HG03196 (cell line): ENCODE measurements around the gene CELSR1.
"Not testable (repeated sequence)": the region's sequence is repeated elsewhere in the genome, so short reads cannot be mapped to it uniquely, and the experiment has no call there.

Source experiments
- ATAC-seq: cut with Tn5 transposase; IDR thresholded peaks from one replicate; pipeline ENCODE4 v1.9.1; 2021; ENCODE audit not compliant: unreplicated experiment

CELSR1 gene

DNA sequence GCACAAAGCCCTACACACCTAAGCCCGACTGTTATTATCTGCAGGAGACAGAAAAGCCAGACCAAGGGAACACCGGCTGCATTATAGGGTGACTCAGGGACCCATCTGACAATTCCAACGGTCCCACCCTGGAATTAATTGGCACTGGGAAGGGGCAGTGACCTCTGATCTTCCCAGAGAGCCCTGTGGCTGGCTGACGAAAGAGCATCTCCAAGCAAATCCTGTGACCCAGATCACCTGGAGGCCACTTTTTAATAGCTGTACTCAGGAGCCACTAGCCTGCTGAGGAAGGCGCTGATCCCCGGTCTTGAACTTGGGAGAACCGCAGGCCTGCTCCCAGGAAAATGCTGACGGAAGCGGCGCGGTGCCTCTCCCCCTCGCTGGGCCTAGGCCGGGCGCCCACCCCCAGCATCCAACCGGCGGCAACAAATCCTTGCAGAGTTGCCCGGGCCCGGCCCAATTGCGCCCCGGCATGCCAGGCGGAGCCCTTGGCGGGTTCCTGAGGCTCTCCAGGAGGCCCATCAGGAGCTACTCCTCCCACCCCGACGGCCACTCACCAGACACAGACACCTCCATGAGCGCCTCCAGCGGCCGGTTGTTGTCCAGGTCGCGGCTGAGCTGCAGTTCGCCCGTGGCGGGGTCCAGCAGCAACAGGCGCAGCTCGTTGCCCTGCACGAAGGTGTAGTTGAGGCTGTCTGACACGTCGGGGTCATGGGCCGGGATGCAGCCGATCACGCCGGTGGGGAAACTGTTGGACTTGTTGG lies 4.2 kb downstream of the CELSR1 start:
- ATAC-seq: no peak

DNA sequence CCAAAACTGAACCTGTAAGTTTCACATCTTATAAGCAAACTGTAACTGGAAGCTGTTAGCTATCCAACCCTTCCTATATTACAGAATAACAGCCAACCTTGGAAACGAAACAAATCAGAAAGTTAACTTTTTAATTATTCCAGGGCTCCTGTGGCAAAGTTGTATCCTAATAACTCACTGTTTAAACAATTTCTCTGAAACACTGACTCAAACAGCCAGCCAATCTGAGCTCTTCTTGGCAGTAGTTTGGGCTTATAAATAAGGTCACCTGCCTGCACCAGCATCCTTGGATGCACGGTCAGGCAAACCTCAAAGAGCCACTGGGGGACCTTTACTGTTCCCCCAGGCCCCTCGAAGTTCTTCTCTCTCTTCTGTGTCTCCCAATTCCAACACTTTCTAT lies 5.0 kb downstream of the CELSR1 start:
- ATAC-seq: no peak

DNA sequence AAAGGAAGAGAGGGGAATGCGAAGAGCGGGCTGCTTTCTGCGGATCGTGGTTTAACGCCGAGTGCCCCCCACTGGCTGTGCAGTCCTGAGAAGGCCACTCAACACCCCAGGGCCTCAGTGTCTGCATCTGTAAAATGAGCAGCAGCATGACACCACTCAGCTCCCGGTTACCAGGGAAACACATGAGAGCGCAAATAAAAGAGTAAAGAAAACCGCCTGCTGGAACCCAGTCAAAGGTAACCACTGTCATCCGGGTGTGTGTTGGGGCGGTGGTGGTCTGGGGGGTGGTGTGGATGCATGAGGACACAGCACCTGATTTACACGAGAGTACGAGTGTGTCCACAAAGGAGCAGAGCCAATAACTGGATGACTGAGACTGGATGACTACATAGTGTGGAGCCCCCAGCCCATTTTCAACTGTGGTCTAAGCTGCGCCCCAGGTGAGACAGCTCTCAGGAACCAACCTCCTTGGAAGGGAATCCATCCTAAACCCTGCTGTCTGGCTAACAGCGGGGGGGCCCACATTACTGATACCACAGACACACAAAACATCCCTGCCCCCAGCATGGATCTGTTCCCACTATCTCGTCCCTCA lies 5.7 kb downstream of the CELSR1 start:
- no peak for ATAC-seq

DNA sequence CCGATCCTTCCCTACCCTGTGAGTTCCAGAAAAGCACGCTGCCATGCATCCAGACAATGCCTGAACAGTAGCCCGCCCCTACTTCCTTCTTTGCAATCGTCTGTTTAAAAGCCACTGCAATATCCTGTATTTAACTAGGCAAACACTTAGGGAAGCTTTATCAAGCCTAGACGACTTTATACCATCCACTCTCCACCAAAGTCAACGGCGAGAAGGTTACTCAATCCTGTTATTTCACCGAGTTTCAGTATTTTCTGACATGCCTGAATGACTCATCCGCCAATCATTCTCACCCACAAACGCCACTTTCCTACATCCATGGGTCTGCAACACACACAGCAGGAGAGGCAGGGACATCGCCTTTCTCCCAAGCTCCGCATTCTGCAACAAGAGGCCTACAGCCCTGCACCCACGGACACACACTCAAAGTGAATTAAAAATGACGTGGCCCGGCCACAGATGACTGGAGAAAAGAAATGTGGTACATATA lies 9.3 kb downstream of the CELSR1 start:
- no peak for ATAC-seq

DNA sequence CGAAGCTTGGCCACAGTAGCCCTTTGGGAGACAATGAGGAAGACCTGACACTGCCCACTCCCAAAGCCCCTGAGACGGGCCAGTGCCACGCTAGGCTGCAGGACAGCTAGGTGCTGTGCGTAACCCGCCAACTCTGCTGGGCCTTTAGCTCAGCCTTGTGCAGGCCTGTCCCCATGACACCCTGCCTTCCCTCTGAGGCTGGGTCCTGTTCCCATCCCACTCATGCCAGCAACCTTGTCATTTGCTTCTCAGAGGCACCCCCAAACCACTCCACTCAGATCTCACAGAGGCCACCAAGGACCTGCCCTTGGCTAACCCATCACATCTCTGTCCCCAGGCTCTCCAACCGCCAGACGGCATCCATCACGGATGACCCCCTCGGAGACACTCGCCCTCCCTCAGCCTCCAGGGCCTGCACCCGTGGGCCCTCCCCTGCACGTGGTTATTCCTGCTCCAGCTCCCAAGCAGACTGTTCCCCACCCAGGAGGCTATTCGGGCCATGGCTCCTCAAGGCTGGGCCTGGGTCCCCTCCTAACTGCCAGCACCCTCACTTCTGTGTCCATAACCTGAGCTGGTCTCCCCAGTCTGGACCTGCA lies 11.1 kb downstream of the CELSR1 start:
- no peak for ATAC-seq

DNA sequence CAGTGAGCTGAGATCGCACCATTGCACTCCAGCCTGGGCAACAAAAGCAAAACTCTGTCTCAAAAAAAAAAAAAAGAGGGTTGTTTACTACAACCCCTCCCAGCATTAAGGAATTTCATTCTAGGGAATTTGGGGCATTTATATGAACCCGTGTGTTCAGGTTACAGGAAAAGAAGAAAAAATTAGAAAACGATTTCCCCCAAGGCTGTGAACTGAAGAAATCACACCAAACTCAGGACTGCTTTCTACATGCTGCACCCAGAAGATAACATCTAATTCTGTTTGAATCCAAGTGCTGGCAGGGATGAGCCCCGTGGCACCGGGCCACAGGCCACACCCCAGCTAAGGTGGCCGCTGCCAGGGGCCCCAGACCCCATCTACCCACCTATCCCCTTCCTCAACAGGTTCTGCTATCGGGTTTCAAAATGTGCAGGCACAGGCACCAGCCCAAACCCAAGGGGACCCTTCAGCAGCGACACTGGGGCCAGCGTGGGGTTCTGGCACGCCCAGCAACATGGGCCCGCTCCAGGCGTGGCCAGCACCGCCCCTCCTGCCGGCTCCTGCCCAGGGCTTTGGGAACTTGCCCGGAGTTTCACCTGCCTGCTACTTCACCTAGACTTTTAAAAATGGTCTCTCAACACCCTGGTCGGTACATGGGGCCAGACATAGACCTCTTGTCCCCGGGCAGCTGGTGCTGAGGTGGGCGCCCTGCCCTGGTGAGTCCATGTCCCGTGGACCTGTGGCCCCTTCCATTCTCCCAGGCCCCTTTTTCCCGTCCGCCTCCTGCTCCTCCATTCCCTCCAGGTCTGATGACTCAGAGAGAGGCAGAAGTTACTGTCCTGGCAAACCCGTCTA lies 11.8 kb downstream of the CELSR1 start:
- no peak for ATAC-seq

GRCh38 chr22:46524203-46524740 lies 13.1 kb downstream of the CELSR1 start:
- ATAC-seq: no peak

DNA sequence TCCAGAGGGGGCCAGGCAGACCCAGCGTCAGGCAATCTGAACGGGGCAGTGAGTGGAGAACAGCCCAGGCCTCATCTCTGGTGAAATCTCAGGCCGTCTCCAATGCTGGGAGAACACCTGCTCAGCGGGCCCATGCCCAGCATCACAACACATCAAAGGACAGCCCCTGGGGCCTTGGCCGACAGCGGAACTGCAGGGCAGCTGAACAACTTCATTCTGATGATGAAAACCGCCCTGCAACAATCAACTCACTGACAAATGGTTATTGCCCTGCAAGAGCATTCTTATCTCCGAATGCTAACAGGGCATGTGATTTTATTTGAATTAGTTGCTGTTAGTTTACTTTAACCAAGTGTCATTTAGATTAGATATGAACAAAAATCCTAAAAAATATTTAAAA lies 14.6 kb downstream of the CELSR1 start:
- ATAC-seq: no peak

- ATAC-seq: no peak
These were observed 15.4 kb downstream of the CELSR1 start for GRCh38 chr22:46521994-46522393.

- ATAC-seq: no peak
These were observed 16.5 kb downstream of the CELSR1 start for GRCh38 chr22:46520880-46521279.

GRCh38 chr22:46519377-46519776 lies 18.0 kb downstream of the CELSR1 start:
- no peak for ATAC-seq

DNA sequence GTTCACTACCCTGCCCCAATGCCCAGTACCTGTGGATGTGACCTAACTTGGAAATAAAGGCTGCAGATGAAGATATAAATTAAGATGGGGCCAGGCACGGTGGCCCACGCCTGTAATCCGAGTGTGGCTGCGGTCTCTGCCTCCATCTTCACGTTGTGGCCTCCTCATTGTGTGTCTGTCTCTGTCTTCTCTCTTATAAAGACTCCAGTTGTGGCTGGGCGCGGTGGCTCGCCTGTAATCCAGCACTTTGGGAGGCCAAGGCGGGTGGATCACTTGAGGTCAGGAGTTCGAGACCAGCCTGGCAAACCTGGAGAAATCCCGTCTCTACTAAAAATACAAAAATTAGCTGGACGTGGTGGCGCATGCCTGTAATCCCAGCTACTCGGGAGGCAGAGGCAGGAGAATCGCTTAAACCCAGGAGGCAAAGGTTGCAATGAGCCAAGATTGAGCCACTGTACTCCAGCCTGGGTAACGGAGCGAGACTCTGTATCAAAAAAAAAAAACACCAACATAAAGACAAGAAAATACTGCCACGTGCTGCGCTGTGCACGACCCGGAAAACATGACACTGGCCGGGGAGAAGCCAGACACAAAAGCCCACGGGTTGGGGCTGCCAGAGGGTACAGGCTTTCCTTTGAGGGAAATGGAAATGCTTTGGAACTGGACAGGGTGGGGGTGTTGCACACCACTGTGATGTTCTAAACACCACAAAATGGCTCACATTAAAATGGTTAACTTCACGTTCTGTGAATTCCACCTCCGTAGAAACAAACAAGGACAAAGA lies 18.7 kb downstream of the CELSR1 start:
- ATAC-seq: no peak

DNA sequence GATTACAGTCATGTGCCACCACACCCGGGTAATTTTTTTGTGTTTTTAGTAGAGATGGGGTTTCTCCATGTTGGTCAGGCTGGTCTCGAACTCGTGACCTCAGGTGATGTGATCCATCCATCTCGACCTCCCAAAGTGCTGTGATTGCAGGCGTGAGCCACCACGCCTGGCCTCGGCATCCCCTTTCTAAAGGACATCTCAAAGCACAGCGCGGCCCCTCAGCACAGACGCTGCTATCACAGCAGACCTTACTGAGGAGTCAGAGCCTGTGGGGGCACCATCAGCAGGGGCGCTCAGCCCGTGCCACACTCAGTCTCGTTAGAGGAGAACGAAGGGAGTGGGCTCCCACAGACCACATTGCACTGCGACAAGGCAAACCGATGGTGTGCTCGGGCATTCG lies 19.4 kb downstream of the CELSR1 start:
- ATAC-seq: no peak

DNA sequence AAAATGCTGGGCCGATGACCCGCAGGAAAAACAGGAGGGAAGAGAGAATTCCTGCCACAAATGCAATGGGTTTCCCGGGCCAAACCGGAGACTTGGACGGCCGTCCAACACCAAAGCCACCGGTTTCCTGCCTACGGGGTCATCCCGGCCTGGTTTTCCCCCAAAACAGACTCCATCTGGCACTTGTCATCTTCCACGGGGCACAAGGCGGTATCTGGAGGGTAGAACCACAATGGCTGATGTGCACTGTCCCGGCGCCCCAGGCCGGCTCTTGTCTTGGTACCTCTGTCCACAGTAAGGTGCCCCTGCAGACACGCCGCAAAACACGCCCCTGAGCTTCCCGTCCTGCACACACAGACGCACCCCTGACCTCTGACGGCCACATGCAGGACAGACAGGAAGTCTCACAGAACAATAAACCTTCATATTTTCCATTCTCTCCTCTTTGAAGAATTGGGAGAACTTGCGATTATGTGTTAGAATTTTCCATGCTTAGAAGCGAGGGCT lies 20.1 kb downstream of the CELSR1 start:
- no peak for ATAC-seq

GRCh38 chr22:46516638-46517037 lies 20.8 kb downstream of the CELSR1 start:
- no peak for ATAC-seq

DNA sequence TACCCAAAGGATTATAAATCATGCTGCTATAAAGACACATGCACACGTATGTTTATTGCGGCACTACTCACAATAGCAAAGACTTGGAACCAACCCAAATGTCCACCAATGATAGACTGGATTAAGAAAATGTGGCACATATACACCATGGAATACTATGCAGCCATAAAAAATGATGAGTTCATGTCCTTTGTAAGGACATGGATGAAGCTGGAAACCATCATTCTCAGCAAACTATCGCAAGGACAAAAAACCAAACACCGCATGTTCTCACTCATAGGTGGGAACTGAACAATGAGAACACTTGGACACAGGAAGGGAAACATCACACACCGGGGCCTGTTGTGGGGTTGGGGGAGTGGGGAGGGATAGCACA lies 21.3 kb downstream of the CELSR1 start:
- ATAC-seq: not testable (repeated sequence)

DNA sequence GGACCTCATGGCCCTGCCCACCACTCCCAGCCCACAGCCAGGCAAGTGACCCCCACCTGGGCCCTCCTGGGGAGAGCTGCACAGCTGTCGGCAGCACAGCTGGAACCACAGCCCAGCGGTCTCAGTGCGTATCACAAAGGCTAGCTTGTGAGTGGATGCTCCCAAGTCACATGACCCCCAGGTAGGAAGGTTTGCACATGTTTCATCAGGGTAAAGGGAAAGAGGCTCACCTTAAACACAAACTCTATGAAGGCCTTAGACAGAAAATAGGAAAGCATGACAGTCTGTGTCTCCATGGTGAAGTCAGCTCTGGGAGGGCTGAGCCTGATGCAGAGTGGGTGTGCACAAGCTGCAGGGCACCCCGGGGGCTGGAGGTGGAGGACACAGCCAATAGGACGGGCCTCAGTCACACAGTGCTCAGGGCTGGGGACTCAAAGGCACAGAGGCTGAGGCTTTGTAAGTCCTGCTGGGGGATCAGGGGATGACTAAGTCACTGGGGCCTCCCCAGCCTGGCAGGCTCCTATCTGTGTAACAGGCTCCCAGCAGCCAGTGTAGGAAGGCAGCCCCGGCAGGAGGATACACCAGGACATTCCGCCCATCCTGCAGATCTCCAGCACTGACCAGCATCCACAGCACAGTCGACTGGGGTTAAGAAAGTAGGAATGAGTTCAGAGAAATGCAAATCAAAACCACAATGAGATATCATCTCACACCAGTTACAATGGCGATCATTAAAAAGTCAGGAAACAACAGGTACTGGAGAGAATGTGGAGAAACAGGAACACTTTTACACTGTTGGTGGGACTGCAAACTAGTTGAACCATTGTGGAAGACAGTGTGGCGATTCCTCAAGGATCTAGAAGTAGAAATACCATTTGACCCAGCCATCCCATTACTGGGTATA lies 22.0 kb downstream of the CELSR1 start:
- no peak for ATAC-seq

- no peak for ATAC-seq
These were observed 22.7 kb downstream of the CELSR1 start for GRCh38 chr22:46514592-46515207.
